Right lung (tissue), 5 donors: ENCODE results near the gene SCN1B. TPM values are rescaled to one million over a fixed set of nuclear protein-coding genes. Genes with fewer than 3 reads are reported as not detected.

Experiments
- DNase-seq, 2 donors: peaks; one replicate each; pipeline ENCODE4 v3.0.0-alpha.2; 2013
- polyA plus RNA-seq, 5 donors: library from polyadenylated mRNA; unstranded; fragments of 120-200 nt; gene quantifications; one replicate each; pipeline versions ENCODE4 v1.2.1 to v1.2.3, GENCODE V29; 2013; ENCODE audit warnings: inconsistent platforms in 1 of 5, low replicate concordance in 1 of 5; ENCODE audit not compliant: insufficient read length in 5 of 5, insufficient read depth in 1 of 5

SCN1B gene
- polyA plus RNA-seq, 5 donors: 0.69 to 1.5 (median 1.2) TPM

- DNase-seq: no peak
Observed at GRCh38 chr19:35074426-35075201, 44.3 kb downstream of the SCN1B start.

GRCh38 chr19:35075202-35076025, 45.1 kb downstream of the SCN1B start:
- no peak for DNase-seq

- DNase-seq: no peak
Observed at GRCh38 chr19:35076026-35076370, 45.7 kb downstream of the SCN1B start.

GRCh38 chr19:35076657-35077056, 46.4 kb downstream of the SCN1B start:
- DNase-seq: no peak

- no peak for DNase-seq
Observed at GRCh38 chr19:35077411-35078223, 47.3 kb downstream of the SCN1B start.

GRCh38 chr19:35079826-35080225, 49.6 kb downstream of the SCN1B start:
- DNase-seq: no peak

GRCh38 chr19:35080613-35081170, 50.4 kb downstream of the SCN1B start:
- DNase-seq: no peak

- no peak for DNase-seq
Observed at GRCh38 chr19:35081201-35081600, 50.9 kb downstream of the SCN1B start.

- DNase-seq: no peak
Observed at GRCh38 chr19:35083691-35084508, 53.6 kb downstream of the SCN1B start.

GRCh38 chr19:35084509-35084762, 54.2 kb downstream of the SCN1B start:
- no peak for DNase-seq

- no peak for DNase-seq
Observed at GRCh38 chr19:35085947-35086346, 55.7 kb downstream of the SCN1B start.

GRCh38 chr19:35086455-35086854, 56.2 kb downstream of the SCN1B start:
- DNase-seq: no peak

- no peak for DNase-seq
Observed at GRCh38 chr19:35087393-35087792, 57.1 kb downstream of the SCN1B start.

- no peak for DNase-seq
Observed at GRCh38 chr19:35088131-35088913, 58.1 kb downstream of the SCN1B start.

GRCh38 chr19:35089554-35089953, 59.3 kb downstream of the SCN1B start:
- DNase-seq: no peak

Other genes starting within 250 kb of the SCN1B start
- gene ZNF30, start 103.6 kb upstream of the SCN1B start, polyA plus RNA-seq: 10 to 100 TPM in 2 of 5 donors, 1 to 10 TPM in 3; 7.4 to 11.2 (median 9.2) TPM
- gene ZNF792, start 66.2 kb upstream of the SCN1B start, polyA plus RNA-seq: 10 to 100 TPM in 1 of 5 donors, 1 to 10 TPM in 4; 6.5 to 10.6 (median 8.9) TPM
- 100 to 1,000 TPM in 3 of 5 donors, 10 to 100 TPM in 2; 87.3 to 123 (median 118) TPM for gene GRAMD1A, start 30.1 kb upstream of the SCN1B start, polyA plus RNA-seq
- gene HPN, start 11.3 kb downstream of the SCN1B start, polyA plus RNA-seq: 10 to 100 TPM; 21.3 to 48.5 (median 32.1) TPM
- gene FXYD3, start 85.4 kb downstream of the SCN1B start, polyA plus RNA-seq: 10 to 100 TPM; 19.9 to 48.0 (median 20.8) TPM
- gene LGI4, start 104.6 kb downstream of the SCN1B start, polyA plus RNA-seq: 1 to 10 TPM; 2.3 to 3.0 (median 2.9) TPM
- gene FXYD1, start 108.4 kb downstream of the SCN1B start, polyA plus RNA-seq: 10 to 100 TPM; 39.2 to 70.2 (median 57.5) TPM
- 1 to 10 TPM in 3 of 5 donors, under 1 TPM in 2; 0.36 to 1.4 (median 1.2) TPM for gene FXYD7, start 112.8 kb downstream of the SCN1B start, polyA plus RNA-seq
- 10 to 100 TPM; 22.2 to 35.0 (median 30.1) TPM for gene FXYD5, start 124.3 kb downstream of the SCN1B start, polyA plus RNA-seq
- under 1 TPM in 2 of 5 donors, not detected in 3; 0.09 to 0.18 TPM for gene FAM187B, start 198.3 kb downstream of the SCN1B start, polyA plus RNA-seq
- gene LSR, start 218.5 kb downstream of the SCN1B start, polyA plus RNA-seq: 10 to 100 TPM; 43.5 to 76.2 (median 54.3) TPM
- gene USF2, start 238.5 kb downstream of the SCN1B start, polyA plus RNA-seq: 100 to 1,000 TPM; 120 to 179 (median 153) TPM